ENCODE data around the gene MBP. TPM values are rescaled to one million over a fixed set of nuclear protein-coding genes. Genes with fewer than 3 reads are reported as not detected.
"Not testable (repeated sequence)": the region's sequence is repeated elsewhere in the genome, so short reads cannot be mapped to it uniquely, and the experiment has no call there.

MBP gene
- total RNA-seq, 1 donor from 2014 or later, result 2.0 TPM

GRCh38 chr18:77022116-77022515 lies 110.5 kb downstream of the MBP start:
- H3K27ac Mint-ChIP-seq (ENCODE audit: unreplicated experiment), result no peak overlapping the region
- no peaks in the 10 kb centered on the region for H3K27me3 Mint-ChIP-seq (ENCODE audit: low read depth)
- H3K4me3 Mint-ChIP-seq, result no peak overlapping the region
- H3K9me3 Mint-ChIP-seq, result peaks cover 12% of the 10 kb centered on the region
- DNase-seq (ENCODE audit: low read depth, low spot score), result no peak
- no peaks in the 10 kb centered on the region for H3K36me3 Mint-ChIP-seq (ENCODE audit: low read depth)
- TF ChIP-seq CTCF (conservative IDR thresholded peaks at IDR 0.05), result no peak
- H3K4me1 Mint-ChIP-seq, result peaks cover 29% of the 10 kb centered on the region

DNA sequence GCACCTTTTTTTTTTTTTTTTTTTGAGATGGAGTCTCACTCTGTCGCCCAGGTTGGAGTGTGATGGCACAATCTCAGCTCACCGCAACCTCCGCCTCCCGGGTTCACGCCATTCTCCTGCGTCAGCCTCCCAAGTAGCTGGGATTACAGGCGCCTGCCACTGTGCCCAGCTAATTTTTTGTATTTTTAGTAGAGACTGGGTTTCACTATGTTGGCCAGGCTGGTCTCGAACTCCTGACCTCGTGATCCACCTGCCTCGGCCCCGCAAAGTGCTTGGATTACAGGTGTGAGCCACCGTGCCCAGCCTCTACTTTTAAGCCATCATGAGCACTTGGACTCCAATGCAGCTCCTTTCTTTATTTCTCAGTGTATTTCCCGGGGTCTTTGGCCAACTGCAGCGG lies 111.1 kb downstream of the MBP start:
- not testable (repeated sequence) for H3K27ac Mint-ChIP-seq (ENCODE audit: unreplicated experiment); H3K4me3 Mint-ChIP-seq; DNase-seq (ENCODE audit: low read depth, low spot score); H3K27me3 Mint-ChIP-seq (ENCODE audit: low read depth); H3K36me3 Mint-ChIP-seq (ENCODE audit: low read depth)
- Mint-ChIP-seq H3K9me3 (peaks cover 12% of the 10 kb centered on the region), H3K4me1 (peaks cover 34% of the 10 kb centered on the region)

- Mint-ChIP-seq H3K4me3 (no peak overlapping the region), H3K36me3 (ENCODE audit: low read depth) (no peaks in the 10 kb centered on the region), H3K27me3 (ENCODE audit: low read depth) (no peaks in the 10 kb centered on the region), H3K27ac (ENCODE audit: unreplicated experiment) (no peak overlapping the region), H3K4me1 (peaks cover 38% of the 10 kb centered on the region), H3K9me3 (peaks cover 12% of the 10 kb centered on the region)
- DNase-seq (ENCODE audit: low read depth, low spot score), result no peak
- TF ChIP-seq CTCF (conservative IDR thresholded peaks at IDR 0.05), result no peak
Measured at GRCh38 chr18:77021075-77021474, 111.5 kb downstream of the MBP start.

- no peak for DNase-seq (ENCODE audit: low read depth, low spot score)
- no peak overlapping the region for H3K4me3 Mint-ChIP-seq
- no peak for TF ChIP-seq CTCF (conservative IDR thresholded peaks at IDR 0.05)
- peaks cover 40% of the 10 kb centered on the region for H3K4me1 Mint-ChIP-seq
- H3K27me3 Mint-ChIP-seq (ENCODE audit: low read depth), result no peaks in the 10 kb centered on the region
- no peaks in the 10 kb centered on the region for H3K36me3 Mint-ChIP-seq (ENCODE audit: low read depth)
- H3K27ac Mint-ChIP-seq (ENCODE audit: unreplicated experiment), result no peak overlapping the region
- peaks cover 12% of the 10 kb centered on the region for H3K9me3 Mint-ChIP-seq
Measured at GRCh38 chr18:77020561-77020960, 112.0 kb downstream of the MBP start.

DNA sequence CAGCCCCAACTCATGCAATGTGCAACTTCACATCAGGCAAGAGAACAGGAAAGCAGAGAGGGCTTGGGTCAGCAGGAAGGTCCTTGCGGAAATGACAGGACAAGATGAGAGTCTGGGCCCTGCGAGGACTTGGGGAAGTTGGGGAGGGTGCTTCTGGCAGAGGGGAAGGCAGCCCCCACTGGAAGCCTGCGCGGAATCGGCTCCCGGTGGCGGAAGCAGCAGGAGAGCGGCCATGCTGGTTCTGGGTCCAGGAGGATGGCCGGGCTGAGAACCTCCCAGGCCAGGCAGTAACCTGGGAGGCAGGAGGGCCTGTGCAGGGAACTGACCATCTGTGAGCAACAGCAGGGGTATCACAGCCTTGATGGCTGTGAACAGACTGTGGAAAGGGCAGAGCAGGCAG lies 112.9 kb downstream of the MBP start:
- Mint-ChIP-seq H3K4me1 (peaks cover 46% of the 10 kb centered on the region), H3K4me3 (no peak overlapping the region), H3K9me3 (peaks cover 12% of the 10 kb centered on the region), H3K36me3 (ENCODE audit: low read depth) (no peaks in the 10 kb centered on the region), H3K27ac (ENCODE audit: unreplicated experiment) (no peak overlapping the region), H3K27me3 (ENCODE audit: low read depth) (no peaks in the 10 kb centered on the region)
- DNase-seq (ENCODE audit: low read depth, low spot score), result no peak
- no peak for TF ChIP-seq CTCF (conservative IDR thresholded peaks at IDR 0.05)

- not testable (repeated sequence) for H3K4me3 Mint-ChIP-seq; H3K36me3 Mint-ChIP-seq (ENCODE audit: low read depth); H3K27me3 Mint-ChIP-seq (ENCODE audit: low read depth); DNase-seq (ENCODE audit: low read depth, low spot score); H3K27ac Mint-ChIP-seq (ENCODE audit: unreplicated experiment)
- peaks cover 12% of the 10 kb centered on the region for H3K9me3 Mint-ChIP-seq
- peaks cover 55% of the 10 kb centered on the region for H3K4me1 Mint-ChIP-seq
Measured at GRCh38 chr18:77018650-77019049, 113.9 kb downstream of the MBP start.

- no peak for DNase-seq (ENCODE audit: low read depth, low spot score)
- Mint-ChIP-seq H3K27ac (ENCODE audit: unreplicated experiment) (no peak overlapping the region), H3K27me3 (ENCODE audit: low read depth) (no peaks in the 10 kb centered on the region), H3K9me3 (peaks cover 12% of the 10 kb centered on the region), H3K36me3 (ENCODE audit: low read depth) (no peaks in the 10 kb centered on the region), H3K4me1 (peaks cover 52% of the 10 kb centered on the region), H3K4me3 (no peak overlapping the region)
- no peak for TF ChIP-seq CTCF (conservative IDR thresholded peaks at IDR 0.05)
Measured at GRCh38 chr18:77017355-77017754, 115.2 kb downstream of the MBP start.
